Fibroblast of villous mesenchyme (primary cell): Measurements from ENCODE around the gene RNMT. TPM values are rescaled to one million over a fixed set of nuclear protein-coding genes. Genes with fewer than 3 reads are reported as not detected.

ENCODE experiments used
- DNase-seq: peaks from one replicate; pipeline ENCODE4 v3.0.0-alpha.2; 2010; ENCODE audit warnings: low read depth
- H3K4me3 ChIP-seq: 2 replicates; pipeline ENCODE4 v1.5.1; 2011; ENCODE audit warnings: low read depth, mild to moderate bottlenecking, low read length
- total RNA-seq: library from RNA; depleted of rRNA; stranded (reverse); fragments of >200 nt; gene quantifications from 2 replicates; pipeline ENCODE4 v1.2.3, GENCODE V29; 2012
- TF ChIP-seq, protein P1 (sequence below): IDR thresholded peaks from 2 replicates; pipeline ENCODE4 v1.5.1; 2012; ENCODE audit warnings: low read depth, mild to moderate bottlenecking, low read length; ENCODE audit not compliant: insufficient read depth

Gene RNMT
- total RNA-seq, 1 donor, result 25.5 TPM

DNA sequence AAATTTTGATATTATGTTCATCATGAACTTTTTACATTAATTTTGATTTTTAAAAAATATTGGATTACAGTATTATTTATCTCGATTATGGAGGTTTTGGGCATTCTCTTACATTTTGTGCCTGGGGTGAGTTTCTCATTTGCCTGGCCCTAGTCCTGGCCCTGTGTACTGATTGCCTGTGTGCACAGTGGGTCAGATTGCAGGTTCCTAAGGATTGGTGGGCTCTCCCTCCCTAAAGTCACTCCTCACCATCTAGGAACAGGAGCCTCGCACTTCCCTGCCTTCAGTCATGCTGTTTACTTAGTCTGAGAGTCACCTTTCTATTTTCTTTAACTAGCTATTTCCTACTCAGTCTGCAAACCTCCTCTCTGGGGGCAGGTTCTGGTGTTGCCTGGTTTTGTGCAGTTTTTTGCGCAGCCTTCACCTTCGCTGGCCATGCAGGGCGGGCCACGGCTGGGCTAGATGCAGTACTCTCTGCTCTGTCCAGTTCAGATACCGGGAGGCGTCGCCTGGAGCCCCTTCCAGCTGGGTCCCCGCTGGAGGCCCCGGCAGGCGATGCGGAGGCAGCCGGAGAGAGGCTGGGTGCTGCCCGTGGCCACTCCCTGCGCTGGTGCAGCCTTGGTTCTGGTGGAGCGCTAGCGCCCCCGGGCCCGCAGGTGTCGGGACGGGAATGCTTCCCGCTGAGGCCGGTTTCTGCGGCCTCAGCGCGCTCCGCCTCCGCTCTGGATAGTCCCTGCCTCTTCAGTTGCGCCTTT is 74.2 kb downstream of the RNMT start:
- TF ChIP-seq, protein P1, sequence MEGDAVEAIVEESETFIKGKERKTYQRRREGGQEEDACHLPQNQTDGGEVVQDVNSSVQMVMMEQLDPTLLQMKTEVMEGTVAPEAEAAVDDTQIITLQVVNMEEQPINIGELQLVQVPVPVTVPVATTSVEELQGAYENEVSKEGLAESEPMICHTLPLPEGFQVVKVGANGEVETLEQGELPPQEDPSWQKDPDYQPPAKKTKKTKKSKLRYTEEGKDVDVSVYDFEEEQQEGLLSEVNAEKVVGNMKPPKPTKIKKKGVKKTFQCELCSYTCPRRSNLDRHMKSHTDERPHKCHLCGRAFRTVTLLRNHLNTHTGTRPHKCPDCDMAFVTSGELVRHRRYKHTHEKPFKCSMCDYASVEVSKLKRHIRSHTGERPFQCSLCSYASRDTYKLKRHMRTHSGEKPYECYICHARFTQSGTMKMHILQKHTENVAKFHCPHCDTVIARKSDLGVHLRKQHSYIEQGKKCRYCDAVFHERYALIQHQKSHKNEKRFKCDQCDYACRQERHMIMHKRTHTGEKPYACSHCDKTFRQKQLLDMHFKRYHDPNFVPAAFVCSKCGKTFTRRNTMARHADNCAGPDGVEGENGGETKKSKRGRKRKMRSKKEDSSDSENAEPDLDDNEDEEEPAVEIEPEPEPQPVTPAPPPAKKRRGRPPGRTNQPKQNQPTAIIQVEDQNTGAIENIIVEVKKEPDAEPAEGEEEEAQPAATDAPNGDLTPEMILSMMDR, result peak; percentile 40
- peak; percentile 28 for DNase-seq
- H3K4me3 ChIP-seq, result peak overlapping the region; percentile 32

DNA sequence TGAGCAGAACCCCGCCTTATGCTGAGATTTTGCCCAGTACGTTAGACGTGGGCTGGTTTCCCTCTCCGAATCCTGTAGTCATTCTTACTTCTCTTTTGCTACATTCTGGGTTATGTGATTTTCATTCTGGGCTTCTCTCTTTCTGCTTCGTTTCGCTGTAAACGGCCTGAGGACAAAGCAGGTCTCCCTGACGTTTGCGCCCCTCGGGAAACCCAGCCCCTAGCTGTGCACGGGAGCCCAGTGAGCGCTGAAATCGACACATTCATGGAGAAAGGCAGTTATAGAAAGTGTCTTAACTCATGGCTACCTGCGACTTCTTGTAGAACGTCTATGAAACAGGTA is 74.8 kb downstream of the RNMT start:
- H3K4me3 ChIP-seq, result peak overlapping the region; percentile 32
- TF ChIP-seq, protein P1, result no peak
- no peak for DNase-seq

DNA sequence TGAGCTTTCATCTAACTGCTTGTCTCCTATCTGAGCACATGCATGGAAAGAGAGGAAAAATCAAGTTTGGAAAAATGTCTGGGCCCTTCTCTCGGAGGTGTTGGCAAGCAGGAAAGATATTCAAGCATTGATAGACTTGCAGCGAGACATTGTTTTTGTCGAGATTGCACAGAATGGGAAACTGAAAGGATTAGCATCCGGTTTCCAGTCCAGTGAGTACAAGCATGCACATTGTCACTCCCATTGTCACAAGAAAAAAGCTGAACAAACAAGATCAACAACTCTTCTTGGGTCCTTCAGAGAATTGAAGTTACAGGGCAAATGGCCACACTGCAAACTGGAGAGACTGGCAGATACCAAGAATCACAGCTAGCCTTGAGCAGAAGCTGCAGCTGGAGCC is 77.8 kb downstream of the RNMT start:
- DNase-seq, result no peak
- H3K4me3 ChIP-seq, result no peak overlapping the region
- TF ChIP-seq, protein P1, result no peak

DNA sequence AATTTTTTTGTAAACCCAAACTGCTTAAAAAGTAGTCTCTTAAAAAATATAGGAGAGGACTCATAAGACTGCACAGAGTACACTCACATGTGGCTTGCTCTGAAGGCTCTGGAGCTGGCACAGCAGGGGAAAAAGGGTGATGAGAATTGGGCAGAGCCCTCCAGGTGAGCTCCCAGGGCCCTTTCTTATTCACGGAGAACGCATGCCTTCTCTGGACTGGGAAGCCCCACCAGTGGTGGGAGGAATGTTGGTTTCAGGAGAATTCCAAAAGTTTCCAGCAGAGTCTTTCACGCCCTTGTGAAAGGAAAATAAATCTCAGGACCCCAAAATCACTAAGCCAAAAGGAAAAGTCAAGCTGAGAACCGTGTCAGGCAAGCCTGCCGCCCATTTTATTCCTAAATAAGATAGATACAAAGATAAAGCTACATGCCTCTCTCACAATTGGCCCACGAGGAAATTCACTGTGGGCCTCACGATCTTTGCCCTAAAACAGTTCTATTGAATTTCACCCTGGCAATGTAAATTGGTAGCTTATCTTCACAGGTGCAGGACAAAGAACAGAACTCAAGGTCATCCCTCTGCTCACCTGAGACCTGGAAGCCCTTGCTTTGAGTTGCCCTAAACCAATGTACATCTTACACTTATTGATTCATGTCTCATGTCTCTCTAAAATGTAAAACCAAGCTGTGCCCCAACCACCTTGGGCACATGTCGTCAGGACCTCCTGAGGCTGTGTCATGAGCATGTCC is 82.0 kb downstream of the RNMT start:
- no peak overlapping the region for H3K4me3 ChIP-seq
- no peak for DNase-seq
- TF ChIP-seq, protein P1, result no peak

DNA sequence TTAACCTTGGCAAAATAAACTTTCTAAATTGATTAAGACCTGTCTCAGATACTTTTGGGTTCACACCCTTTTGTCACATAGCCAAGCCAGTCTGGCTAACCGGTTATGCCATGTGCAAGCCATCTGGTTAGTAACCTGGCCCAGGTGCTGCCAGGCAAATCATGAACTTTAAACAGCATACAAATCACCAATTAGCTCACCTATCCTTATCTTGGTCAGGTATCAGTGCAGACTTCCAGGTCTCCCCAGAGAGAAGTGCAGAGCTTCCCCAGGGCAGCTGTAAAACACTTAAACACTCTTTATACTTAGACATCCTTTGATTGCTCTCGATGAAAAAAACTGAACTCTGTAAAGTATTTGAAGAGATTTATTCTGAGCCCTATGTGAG is 82.6 kb downstream of the RNMT start:
- H3K4me3 ChIP-seq, result no peak overlapping the region
- no peak for DNase-seq
- TF ChIP-seq, protein P1, result no peak

DNA sequence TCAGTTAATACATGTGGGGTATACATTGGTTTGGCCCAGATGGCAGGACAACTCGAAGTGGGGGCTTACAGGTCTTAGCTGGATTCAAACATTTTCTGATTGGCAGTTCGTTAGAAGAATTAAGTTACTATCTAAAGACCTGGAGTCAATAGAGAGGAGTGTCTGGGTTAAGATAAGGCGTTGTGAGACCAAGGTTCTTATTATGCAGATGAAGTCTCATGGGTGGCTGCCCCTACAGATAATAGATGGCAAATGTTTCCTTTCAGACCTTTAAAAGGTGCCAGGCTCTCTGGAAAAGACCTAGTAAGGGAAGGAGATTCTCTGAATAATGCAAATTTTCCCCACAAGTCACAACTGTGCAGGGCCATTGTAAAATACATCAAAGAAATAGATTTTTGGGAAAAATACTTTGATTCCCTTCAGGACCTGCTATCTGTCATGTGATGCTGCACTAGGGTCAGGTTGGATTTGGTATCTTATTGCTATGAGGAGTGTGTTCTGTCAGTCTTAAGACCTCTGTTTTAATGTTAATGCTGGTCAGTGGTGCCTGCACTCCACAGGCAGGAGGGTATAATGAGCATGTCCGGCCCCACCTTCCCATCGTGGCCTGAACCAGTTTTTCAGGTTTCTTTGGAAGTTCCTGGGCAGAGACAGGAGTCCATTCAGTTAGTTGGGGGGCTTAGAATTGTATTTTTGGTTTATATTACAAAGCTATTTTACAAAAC is 83.2 kb downstream of the RNMT start:
- DNase-seq, result no peak
- TF ChIP-seq, protein P1, result no peak
- H3K4me3 ChIP-seq, result no peak overlapping the region
